Gastrocnemius medialis (tissue), 4 donors: ENCODE results near the gene BAIAP2L2. TPM values are rescaled to one million over a fixed set of nuclear protein-coding genes. Genes with fewer than 3 reads are reported as not detected.
"Not testable (repeated sequence)": the region's sequence is repeated elsewhere in the genome, so short reads cannot be mapped to it uniquely, and the experiment has no call there.

Experiments
- ATAC-seq, 2 donors: fragments of 150-250 bp; one replicate each; pipeline ENCODE4 v1.9.1; 2016
- DNase-seq, 2 donors: peaks; one replicate each; pipeline ENCODE4 v3.0.0-alpha.2; 2019
- H3K27ac ChIP-seq, 4 donors: fragments of 200-600 bp; sonication (generic); 1 replicate in 1 of 4; 2 replicates in 3 of 4; pipeline ENCODE4 v1.5.1; 2016 to 2018; ENCODE audit warnings: mild to moderate bottlenecking in 2 of 4, moderate library complexity in 1 of 4
- H3K27me3 ChIP-seq, 3 donors: fragments of 200-600 bp; sonication (generic) in 2 of 3; 1 replicate in 1 of 3; 2 replicates in 2 of 3; pipeline versions ENCODE4 v1.5.1 to v1.6.0; 2016 to 2019; ENCODE audit warnings: mild to moderate bottlenecking in 1 of 3, moderate library complexity in 1 of 3
- H3K36me3 ChIP-seq, 2 donors: fragments of 200-600 bp; sonication (generic) in 1 of 2; one replicate each; pipeline ENCODE4 v1.5.1; 2017 to 2018
- H3K4me1 ChIP-seq, 2 donors: fragments of 200-600 bp; sonication (generic) in 1 of 2; one replicate each; pipeline ENCODE4 v1.5.1; 2016 to 2017; ENCODE audit warnings: mild to moderate bottlenecking in 2 of 2
- H3K4me3 ChIP-seq, 4 donors: fragments of 200-600 bp; sonication (generic) in 3 of 4; 1 replicate in 1 of 4; 2 replicates in 3 of 4; pipeline ENCODE4 v1.5.1; 2016 to 2019; ENCODE audit warnings: mild to moderate bottlenecking in 2 of 4
- H3K9me3 ChIP-seq, 3 donors: fragments of 200-600 bp; sonication (generic) in 2 of 3; 1 replicate in 1 of 3; 2 replicates in 2 of 3; pipeline ENCODE4 v1.5.1; 2016 to 2019
- POLR2A ChIP-seq, 2 donors: fragments of 450-650 bp; IDR thresholded peaks; one replicate each; pipeline ENCODE4 v1.6.1; 2017; ENCODE audit warnings: antibody characterized with exemption in 2 of 2, mild to moderate bottlenecking in 2 of 2, moderate library complexity in 2 of 2
- in situ Hi-C, 4 donors: fragments of 200-750 bp; cut with MboI; loops; one replicate each; pipeline versions ENCODE4 v1.15.0 to v1.8.0; 2017; ENCODE audit warnings: low sequenced_read_pairs in 4 of 4
- intact Hi-C: fragments of 100-400 bp; cut with DNase I; formaldehyde crosslinking; loops from one replicate; pipeline ENCODE4 v1.15.1; 2023; ENCODE audit warnings: low total_unique reads
- total RNA-seq, 4 donors: library from RNA; depleted of rRNA; stranded (reverse); fragments of >200 nt; gene quantifications; one replicate each; pipeline versions ENCODE4 v1.1.0 to v1.2.3, GENCODE V29; 2016
- TF ChIP-seq, protein P1 (sequence below), 5 experiments: fragments of 450-650 bp in 3 of 5; fragments of 200-600 bp in 2 of 5; sonication (generic) in 2 of 5; IDR thresholded peaks in 4 of 5; conservative IDR thresholded peaks in 1 of 5; 1 replicate in 4 of 5; 2 replicates in 1 of 5; pipeline ENCODE4 v1.5.1; 2016 to 2019; ENCODE audit warnings: antibody characterized with exemption in 5 of 5, mild to moderate bottlenecking in 3 of 5, moderate library complexity in 3 of 5

BAIAP2L2 gene
- total RNA-seq, 4 donors from 2014 or later = 0.16 to 1.7 (median 0.72) TPM; not detected in 1

- ATAC-seq (no peak), DNase-seq (no peak)
- in situ Hi-C loops (no loop called here), intact Hi-C loops (no loop called here)
- Histone ChIP-seq H3K4me3 (no peak overlapping the region), H3K36me3 (peaks cover 0 to 5% of the 10 kb centered on the region in 2 donors), H3K9me3 (no peaks in the 10 kb centered on the region), H3K27me3 (peaks cover 15 to 20% (median 17%) of the 10 kb centered on the region in 3 donors), H3K27ac (no peak overlapping the region), H3K4me1 (peaks cover 11 to 15% of the 10 kb centered on the region in 2 donors)
- no peak for TF ChIP-seq POLR2A (IDR thresholded peaks at IDR 0.05)
- TF ChIP-seq, protein P1, sequence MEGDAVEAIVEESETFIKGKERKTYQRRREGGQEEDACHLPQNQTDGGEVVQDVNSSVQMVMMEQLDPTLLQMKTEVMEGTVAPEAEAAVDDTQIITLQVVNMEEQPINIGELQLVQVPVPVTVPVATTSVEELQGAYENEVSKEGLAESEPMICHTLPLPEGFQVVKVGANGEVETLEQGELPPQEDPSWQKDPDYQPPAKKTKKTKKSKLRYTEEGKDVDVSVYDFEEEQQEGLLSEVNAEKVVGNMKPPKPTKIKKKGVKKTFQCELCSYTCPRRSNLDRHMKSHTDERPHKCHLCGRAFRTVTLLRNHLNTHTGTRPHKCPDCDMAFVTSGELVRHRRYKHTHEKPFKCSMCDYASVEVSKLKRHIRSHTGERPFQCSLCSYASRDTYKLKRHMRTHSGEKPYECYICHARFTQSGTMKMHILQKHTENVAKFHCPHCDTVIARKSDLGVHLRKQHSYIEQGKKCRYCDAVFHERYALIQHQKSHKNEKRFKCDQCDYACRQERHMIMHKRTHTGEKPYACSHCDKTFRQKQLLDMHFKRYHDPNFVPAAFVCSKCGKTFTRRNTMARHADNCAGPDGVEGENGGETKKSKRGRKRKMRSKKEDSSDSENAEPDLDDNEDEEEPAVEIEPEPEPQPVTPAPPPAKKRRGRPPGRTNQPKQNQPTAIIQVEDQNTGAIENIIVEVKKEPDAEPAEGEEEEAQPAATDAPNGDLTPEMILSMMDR (IDR thresholded peaks at IDR 0.05 in 4 of 5, conservative IDR thresholded peaks at IDR 0.05 in 1 of 5) = no peak
Observed at GRCh38 chr22:38079804-38080203, 30.7 kb downstream of the BAIAP2L2 start.

GRCh38 chr22:38079208-38079607 is 31.3 kb downstream of the BAIAP2L2 start:
- H3K27ac ChIP-seq, H3K4me3 ChIP-seq, ATAC-seq, in situ Hi-C loops, intact Hi-C loops, H3K9me3 ChIP-seq, DNase-seq: not testable (repeated sequence)
- Histone ChIP-seq H3K36me3 (peaks cover 0 to 11% of the 10 kb centered on the region in 2 donors), H3K27me3 (peaks cover 15 to 20% (median 17%) of the 10 kb centered on the region in 3 donors), H3K4me1 (peaks cover 11 to 15% of the 10 kb centered on the region in 2 donors)

DNA sequence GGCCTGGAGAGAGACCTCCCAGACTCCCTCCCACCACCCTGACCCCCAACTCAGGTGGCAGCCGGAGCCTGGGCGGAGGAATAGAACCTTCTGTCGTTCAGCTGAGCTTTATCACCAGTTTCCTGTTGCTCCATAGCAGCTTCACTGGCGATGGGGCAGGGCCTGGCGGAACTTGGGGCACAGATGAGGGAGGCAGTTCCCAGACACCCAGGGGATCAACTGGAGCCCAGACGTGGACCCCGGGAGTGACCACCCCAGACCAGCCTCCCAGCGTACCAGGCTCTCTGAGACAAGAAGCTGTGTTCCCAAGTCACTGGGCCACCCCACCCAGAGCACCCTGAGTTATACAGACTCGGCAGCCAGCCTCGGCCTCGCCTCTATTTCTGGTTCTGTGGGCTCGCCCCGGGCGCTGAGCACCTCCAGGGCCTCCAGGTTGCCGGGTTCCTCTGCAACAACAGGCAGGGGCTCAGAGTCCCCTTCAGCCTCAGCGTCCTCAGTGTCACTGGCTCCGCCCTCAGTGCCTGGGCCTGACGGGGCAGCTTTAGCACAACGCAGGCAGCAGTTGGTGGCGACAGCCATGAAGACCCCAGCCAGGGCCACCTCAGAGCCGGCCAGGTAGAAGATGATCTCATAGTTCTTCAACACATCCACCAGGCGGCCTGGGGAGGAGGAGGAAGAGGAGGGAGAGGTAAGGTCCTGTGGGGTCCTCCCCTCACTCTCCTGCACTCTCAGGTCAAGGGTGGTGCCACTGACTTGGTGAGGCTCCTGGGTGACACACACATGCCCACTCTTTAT is 32.2 kb downstream of the BAIAP2L2 start:
- intact Hi-C loops = no loop called here
- in situ Hi-C loops = no loop called here
- ATAC-seq = no peak
- no peak for TF ChIP-seq POLR2A (IDR thresholded peaks at IDR 0.05)
- TF ChIP-seq, protein P1 (IDR thresholded peaks at IDR 0.05 in 4 of 5, conservative IDR thresholded peaks at IDR 0.05 in 1 of 5) = no peak
- Histone ChIP-seq H3K9me3 (no peaks in the 10 kb centered on the region), H3K4me3 (no peak overlapping the region), H3K4me1 (peaks cover 11 to 15% of the 10 kb centered on the region in 2 donors), H3K36me3 (peaks cover 0 to 21% of the 10 kb centered on the region in 2 donors), H3K27me3 (peaks cover 15 to 18% (median 15%) of the 10 kb centered on the region in 3 donors), H3K27ac (no peak overlapping the region)
- no peak for DNase-seq

DNA sequence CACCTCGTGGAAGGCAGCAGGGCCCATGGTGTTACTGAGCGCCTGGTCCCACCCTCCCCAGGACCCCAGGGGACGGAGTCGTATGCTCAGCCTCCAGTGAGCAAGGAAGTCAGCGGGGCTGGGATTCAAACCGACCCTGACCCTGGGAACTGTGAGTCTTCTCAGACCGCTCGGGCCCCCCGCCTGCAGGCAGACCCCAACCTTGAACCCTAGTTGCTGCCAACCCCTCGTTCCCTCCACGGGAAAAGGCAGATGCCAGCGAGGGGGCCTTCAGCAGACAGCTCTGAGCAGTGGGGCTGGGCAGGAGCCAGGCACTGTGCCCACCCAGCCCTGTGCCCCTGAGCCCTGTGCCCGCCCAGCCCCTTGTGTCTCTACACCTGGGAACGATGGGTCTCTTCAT is 32.9 kb downstream of the BAIAP2L2 start:
- H3K4me1 ChIP-seq = peaks cover 11 to 14% of the 10 kb centered on the region in 2 donors
- no peaks in the 10 kb centered on the region for H3K9me3 ChIP-seq
- H3K27ac ChIP-seq = no peak overlapping the region
- no peak for ATAC-seq
- intact Hi-C loops = no loop called here
- peaks cover 0 to 27% of the 10 kb centered on the region in 2 donors for H3K36me3 ChIP-seq
- DNase-seq = no peak
- in situ Hi-C loops = no loop called here
- TF ChIP-seq POLR2A (IDR thresholded peaks at IDR 0.05) = no peak
- TF ChIP-seq, protein P1 (IDR thresholded peaks at IDR 0.05 in 4 of 5, conservative IDR thresholded peaks at IDR 0.05 in 1 of 5) = no peak
- H3K4me3 ChIP-seq = no peak overlapping the region
- H3K27me3 ChIP-seq = peaks cover 10 to 12% (median 10%) of the 10 kb centered on the region in 3 donors

DNA sequence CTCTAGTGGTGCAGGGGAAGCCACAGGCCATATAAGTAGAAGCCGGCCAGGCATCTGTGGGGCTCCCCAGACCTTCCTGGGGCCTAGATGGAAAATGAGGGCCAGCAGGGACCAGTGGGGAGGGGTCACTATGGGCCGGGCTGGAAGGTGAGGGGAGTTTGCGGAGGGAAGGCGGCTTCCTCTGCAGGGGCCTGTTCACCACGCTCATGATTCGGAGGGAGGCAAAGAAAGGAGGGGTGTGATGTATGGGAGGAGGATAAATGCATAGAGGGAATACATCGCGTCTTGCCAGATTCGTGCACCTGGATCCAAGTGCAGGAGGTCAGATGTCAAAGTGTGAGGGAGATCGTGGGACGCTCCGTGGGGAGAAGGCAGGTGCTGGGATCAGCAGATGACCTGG is 33.4 kb downstream of the BAIAP2L2 start:
- no peak for DNase-seq
- Histone ChIP-seq H3K4me3 (no peak overlapping the region), H3K9me3 (no peaks in the 10 kb centered on the region), H3K36me3 (peaks cover 0 to 31% of the 10 kb centered on the region in 2 donors), H3K27me3 (peaks cover 5 to 7% (median 6%) of the 10 kb centered on the region in 3 donors), H3K27ac (no peak overlapping the region), H3K4me1 (peaks cover 7 to 9% of the 10 kb centered on the region in 2 donors)
- intact Hi-C loops (no loop called here), in situ Hi-C loops (no loop called here)
- ATAC-seq = no peak
- TF ChIP-seq, protein P1 (IDR thresholded peaks at IDR 0.05 in 4 of 5, conservative IDR thresholded peaks at IDR 0.05 in 1 of 5) = no peak
- TF ChIP-seq POLR2A (IDR thresholded peaks at IDR 0.05) = no peak
